Stomach smooth muscle (tissue), 2 donors: Measurements from ENCODE around the gene ERCC6L2.

Experiments used
- H3K27ac ChIP-seq: one replicate; pipeline ENCODE4 v1.7.0; 2013; ENCODE audit warnings: mild to moderate bottlenecking, low read length, inconsistent platforms
- H3K27me3 ChIP-seq, 2 donors: one replicate each; pipeline ENCODE4 v1.7.0; 2013; ENCODE audit warnings: low read length in 2 of 2; ENCODE audit not compliant: insufficient read depth in 2 of 2, control insufficient read depth in 1 of 2
- H3K36me3 ChIP-seq, 2 donors: one replicate each; pipeline ENCODE4 v1.7.0; 2013; ENCODE audit warnings: low read length in 2 of 2; ENCODE audit not compliant: control insufficient read depth in 2 of 2, insufficient read depth in 2 of 2
- H3K4me1 ChIP-seq: one replicate; pipeline ENCODE4 v1.7.0; 2013; ENCODE audit warnings: low read length; ENCODE audit not compliant: control insufficient read depth, insufficient read depth
- H3K4me3 ChIP-seq, 2 donors: one replicate each; pipeline ENCODE4 v1.7.0; 2013; ENCODE audit warnings: low read length in 2 of 2
- H3K9ac ChIP-seq, 2 donors: one replicate each; pipeline ENCODE4 v1.7.0; 2013; ENCODE audit warnings: low read length in 2 of 2, mild to moderate bottlenecking in 1 of 2
- H3K9me3 ChIP-seq, 2 donors: one replicate each; pipeline ENCODE4 v1.7.0; 2013; ENCODE audit warnings: low read length in 2 of 2; ENCODE audit not compliant: control insufficient read depth in 2 of 2
- donor health status: healthy.
- donor health status: Pancreatic carcinoma.

ERCC6L2 gene

GRCh38 chr9:95920017-95920416 is 44.5 kb downstream of the ERCC6L2 start:
- no peaks in the 10 kb centered on the region for H3K4me1 ChIP-seq
- no peak overlapping the region for H3K9ac ChIP-seq
- H3K4me3 ChIP-seq, result no peak overlapping the region
- H3K27ac ChIP-seq, result no peak overlapping the region
- no peaks in the 10 kb centered on the region for H3K9me3 ChIP-seq
- H3K27me3 ChIP-seq, result no peaks in the 10 kb centered on the region
- peaks cover 9 to 19% of the 10 kb centered on the region in 2 donors for H3K36me3 ChIP-seq

GRCh38 chr9:95923794-95924193 is 48.3 kb downstream of the ERCC6L2 start:
- Histone ChIP-seq H3K9ac (no peak overlapping the region), H3K27me3 (no peaks in the 10 kb centered on the region), H3K9me3 (no peaks in the 10 kb centered on the region), H3K36me3 (peaks cover 20 to 26% of the 10 kb centered on the region in 2 donors), H3K27ac (no peak overlapping the region), H3K4me3 (no peak overlapping the region), H3K4me1 (no peaks in the 10 kb centered on the region)

DNA sequence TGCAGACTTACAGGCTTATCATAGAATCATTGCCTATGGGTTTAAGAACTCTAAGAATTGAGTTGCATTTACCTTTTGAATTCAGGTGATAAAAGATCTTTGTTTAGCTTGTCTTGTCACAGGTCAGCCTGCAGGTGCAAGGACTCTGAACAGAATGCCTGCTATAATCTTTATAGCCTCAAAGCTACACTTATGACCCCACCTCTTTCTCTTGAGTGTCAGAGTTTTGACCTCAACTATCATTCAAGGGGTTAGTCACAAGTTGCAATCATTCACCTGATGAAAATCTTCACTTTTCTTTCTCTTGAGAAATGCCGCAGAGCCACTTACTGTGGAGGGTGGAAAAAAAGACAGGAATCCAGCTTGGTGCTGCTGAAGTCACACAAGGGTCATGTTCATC is 49.5 kb downstream of the ERCC6L2 start:
- no peak overlapping the region for H3K27ac ChIP-seq
- no peaks in the 10 kb centered on the region for H3K27me3 ChIP-seq
- H3K36me3 ChIP-seq, result peaks cover 22 to 31% of the 10 kb centered on the region in 2 donors
- H3K4me1 ChIP-seq, result no peaks in the 10 kb centered on the region
- no peak overlapping the region for H3K9ac ChIP-seq
- no peaks in the 10 kb centered on the region for H3K9me3 ChIP-seq
- no peak overlapping the region for H3K4me3 ChIP-seq

- Histone ChIP-seq H3K4me3 (no peak overlapping the region), H3K27ac (no peak overlapping the region), H3K9ac (no peak overlapping the region), H3K9me3 (no peaks in the 10 kb centered on the region), H3K27me3 (no peaks in the 10 kb centered on the region), H3K4me1 (no peaks in the 10 kb centered on the region), H3K36me3 (peaks cover 22 to 28% of the 10 kb centered on the region in 2 donors)
Measured at GRCh38 chr9:95927271-95928004, 51.9 kb downstream of the ERCC6L2 start.

DNA sequence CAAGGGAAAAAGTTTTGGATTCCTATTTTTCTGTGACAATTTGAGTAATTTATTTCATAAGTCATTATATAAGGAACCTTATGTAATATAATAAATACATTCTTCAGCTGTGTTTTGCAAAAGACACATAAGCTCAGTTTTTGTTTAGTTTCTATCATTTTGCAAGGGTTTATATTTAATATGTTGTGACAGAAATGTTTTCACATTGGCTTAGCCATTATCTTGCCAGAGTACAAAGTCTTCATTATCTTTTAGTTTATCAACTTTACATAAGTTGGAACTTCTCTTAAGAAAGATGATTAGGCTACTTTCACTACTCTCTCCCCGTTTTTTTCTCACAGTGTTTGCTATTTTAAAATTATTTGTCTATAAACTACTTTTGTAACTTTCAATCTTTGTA is 54.8 kb downstream of the ERCC6L2 start:
- Histone ChIP-seq H3K36me3 (peaks cover 10 to 33% of the 10 kb centered on the region in 2 donors), H3K4me3 (no peak overlapping the region)

GRCh38 chr9:95935861-95936578 is 60.5 kb downstream of the ERCC6L2 start:
- no peak overlapping the region for H3K9ac ChIP-seq
- H3K9me3 ChIP-seq, result no peaks in the 10 kb centered on the region
- H3K4me1 ChIP-seq, result no peaks in the 10 kb centered on the region
- H3K27me3 ChIP-seq, result no peaks in the 10 kb centered on the region
- H3K4me3 ChIP-seq, result no peak overlapping the region
- no peak overlapping the region for H3K27ac ChIP-seq
- peaks cover 0 to 20% of the 10 kb centered on the region in 2 donors for H3K36me3 ChIP-seq

More for the DNA sequence above, 54.8 kb downstream of the ERCC6L2 start:
- H3K9ac ChIP-seq, result no peak overlapping the region
- no peaks in the 10 kb centered on the region for H3K4me1 ChIP-seq
- H3K9me3 ChIP-seq, result no peaks in the 10 kb centered on the region
- no peaks in the 10 kb centered on the region for H3K27me3 ChIP-seq
- no peak overlapping the region for H3K27ac ChIP-seq

GRCh38 chr9:95936579-95937075 is 61.1 kb downstream of the ERCC6L2 start:
- peaks cover 0 to 20% of the 10 kb centered on the region in 2 donors for H3K36me3 ChIP-seq
- H3K27ac ChIP-seq, result no peak overlapping the region
- no peak overlapping the region for H3K9ac ChIP-seq
- H3K27me3 ChIP-seq, result no peaks in the 10 kb centered on the region
- no peak overlapping the region for H3K4me3 ChIP-seq
- H3K4me1 ChIP-seq, result no peaks in the 10 kb centered on the region
- H3K9me3 ChIP-seq, result no peaks in the 10 kb centered on the region

GRCh38 chr9:95937131-95937530 is 61.6 kb downstream of the ERCC6L2 start:
- no peaks in the 10 kb centered on the region for H3K27me3 ChIP-seq
- H3K36me3 ChIP-seq, result peaks cover 4 to 20% of the 10 kb centered on the region in 2 donors
- H3K4me1 ChIP-seq, result no peaks in the 10 kb centered on the region
- H3K9ac ChIP-seq, result no peak overlapping the region
- H3K4me3 ChIP-seq, result no peak overlapping the region
- no peak overlapping the region for H3K27ac ChIP-seq
- no peaks in the 10 kb centered on the region for H3K9me3 ChIP-seq

GRCh38 chr9:95938724-95939123 is 63.2 kb downstream of the ERCC6L2 start:
- H3K4me1 ChIP-seq, result no peaks in the 10 kb centered on the region
- H3K27ac ChIP-seq, result no peak overlapping the region
- peaks cover 6 to 16% of the 10 kb centered on the region in 2 donors for H3K36me3 ChIP-seq
- H3K9ac ChIP-seq, result no peak overlapping the region
- no peaks in the 10 kb centered on the region for H3K27me3 ChIP-seq
- no peaks in the 10 kb centered on the region for H3K9me3 ChIP-seq
- H3K4me3 ChIP-seq, result no peak overlapping the region

DNA sequence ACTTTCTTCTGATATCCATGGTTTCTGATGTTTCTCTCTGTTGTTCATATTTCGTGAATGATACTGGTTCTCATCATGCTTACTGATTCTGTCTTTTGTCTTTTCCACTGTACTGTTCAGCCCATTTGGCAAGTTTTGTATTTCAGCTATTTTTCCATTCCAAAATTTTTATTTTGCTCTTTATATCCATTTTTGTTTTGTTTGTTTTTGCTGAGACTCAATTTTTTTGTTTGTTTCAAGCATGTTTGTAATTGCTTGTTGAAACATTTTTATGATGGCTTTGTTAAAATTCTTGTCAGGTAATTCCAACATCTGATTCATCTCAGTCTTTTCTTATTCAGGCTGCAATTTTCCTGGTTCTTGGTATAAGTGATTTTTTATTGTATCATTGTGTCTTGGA is 64.0 kb downstream of the ERCC6L2 start:
- H3K27me3 ChIP-seq, result no peaks in the 10 kb centered on the region
- H3K9me3 ChIP-seq, result no peaks in the 10 kb centered on the region
- H3K4me3 ChIP-seq, result no peak overlapping the region
- H3K27ac ChIP-seq, result no peak overlapping the region
- peaks cover 6 to 16% of the 10 kb centered on the region in 2 donors for H3K36me3 ChIP-seq
- no peaks in the 10 kb centered on the region for H3K4me1 ChIP-seq
- H3K9ac ChIP-seq, result no peak overlapping the region

DNA sequence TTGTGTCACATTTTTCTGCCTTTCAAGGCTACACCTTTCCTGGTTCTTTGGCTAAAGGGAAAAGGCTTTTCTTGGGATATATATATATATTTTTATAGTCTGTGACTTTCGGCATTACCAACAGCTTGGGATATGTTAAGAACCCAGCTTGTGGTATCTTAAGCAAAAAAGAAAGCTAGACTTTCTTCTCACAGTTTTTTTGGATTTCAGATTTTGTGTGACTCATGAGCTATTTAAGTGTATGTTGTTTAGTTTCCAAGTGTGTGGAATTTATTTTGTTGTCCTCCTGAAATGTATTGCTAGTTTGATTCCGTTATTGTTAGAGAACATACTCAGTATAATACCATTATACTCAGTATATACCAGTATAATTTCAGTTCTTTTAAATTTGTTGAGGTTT is 64.8 kb downstream of the ERCC6L2 start:
- Histone ChIP-seq H3K27ac (no peak overlapping the region), H3K36me3 (peaks cover 6 to 11% of the 10 kb centered on the region in 2 donors), H3K9ac (no peak overlapping the region)

More for the DNA sequence above, 64.8 kb downstream of the ERCC6L2 start:
- Histone ChIP-seq H3K9me3 (no peaks in the 10 kb centered on the region), H3K4me1 (no peaks in the 10 kb centered on the region), H3K27me3 (no peaks in the 10 kb centered on the region), H3K4me3 (no peak overlapping the region)
